Head of caudate nucleus (tissue), 42 donors: ENCODE measurements around the gene ADAMTSL4.
"Not testable (repeated sequence)": the region's sequence is repeated elsewhere in the genome, so short reads cannot be mapped to it uniquely, and the experiment has no call there.

ENCODE experiments used
- DNase-seq, 42 donors: peaks; one replicate each; pipeline versions ENCODE4 v3.0.0 to v3.0.0-alpha.2; 2020 to 2021; ENCODE audit warnings: mixed read lengths in 7 of 42
- intact Hi-C: fragments of 100-400 bp; cut with DNase I; formaldehyde crosslinking; loops from one replicate; pipeline ENCODE4 v1.15.0; 2022

Gene ADAMTSL4

DNA sequence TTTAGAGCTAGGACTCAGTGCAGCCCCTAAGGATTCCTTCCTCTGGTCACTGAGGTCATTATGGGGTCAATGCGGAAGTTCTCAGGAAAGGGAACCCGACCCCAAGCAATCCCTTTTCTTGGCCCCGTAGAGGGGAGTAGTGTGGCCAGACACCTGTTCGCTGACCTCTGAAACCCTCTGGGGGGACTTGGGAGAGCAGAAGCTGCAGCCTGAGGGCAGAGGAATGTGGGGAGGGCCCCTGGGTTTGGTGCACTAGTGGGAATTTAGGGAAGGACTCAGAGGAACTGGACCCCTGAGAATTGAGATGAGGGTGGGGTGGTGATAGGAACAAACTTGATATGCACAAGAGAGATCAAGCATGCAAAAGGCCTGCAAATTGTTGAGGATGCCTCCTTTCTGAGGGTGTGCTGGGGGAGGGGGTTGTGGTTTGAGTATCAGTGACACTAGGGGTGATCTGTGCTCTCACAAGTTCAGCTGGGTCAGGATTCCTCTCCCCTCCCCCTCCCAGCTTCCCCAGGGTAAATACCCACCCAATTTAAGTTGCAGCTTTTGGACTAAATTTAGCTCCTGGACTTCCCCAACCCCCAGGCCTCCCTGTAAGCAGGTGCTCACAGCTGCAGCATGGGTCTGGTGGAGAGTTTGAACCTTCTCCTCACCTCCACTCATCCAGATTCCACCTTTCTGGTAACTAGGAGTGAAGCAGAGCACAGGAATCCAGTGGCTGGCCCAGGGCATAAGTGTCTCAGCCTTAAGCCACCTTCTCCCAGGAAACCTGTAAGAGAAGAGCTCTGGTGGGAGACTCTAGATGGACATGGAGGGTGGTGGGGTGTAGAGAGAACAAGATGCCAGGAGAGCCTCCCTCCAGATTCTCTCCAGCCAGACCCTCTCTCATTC, 13.5 kb downstream of the ADAMTSL4 start:
- DNase-seq = peak in 1 of 42 donors; percentile 28
- intact Hi-C loops = loop anchor here (5.0 kb wide), 1 partner anchor 65 kb away; the partner anchor contains the start of gene ENSA

DNA sequence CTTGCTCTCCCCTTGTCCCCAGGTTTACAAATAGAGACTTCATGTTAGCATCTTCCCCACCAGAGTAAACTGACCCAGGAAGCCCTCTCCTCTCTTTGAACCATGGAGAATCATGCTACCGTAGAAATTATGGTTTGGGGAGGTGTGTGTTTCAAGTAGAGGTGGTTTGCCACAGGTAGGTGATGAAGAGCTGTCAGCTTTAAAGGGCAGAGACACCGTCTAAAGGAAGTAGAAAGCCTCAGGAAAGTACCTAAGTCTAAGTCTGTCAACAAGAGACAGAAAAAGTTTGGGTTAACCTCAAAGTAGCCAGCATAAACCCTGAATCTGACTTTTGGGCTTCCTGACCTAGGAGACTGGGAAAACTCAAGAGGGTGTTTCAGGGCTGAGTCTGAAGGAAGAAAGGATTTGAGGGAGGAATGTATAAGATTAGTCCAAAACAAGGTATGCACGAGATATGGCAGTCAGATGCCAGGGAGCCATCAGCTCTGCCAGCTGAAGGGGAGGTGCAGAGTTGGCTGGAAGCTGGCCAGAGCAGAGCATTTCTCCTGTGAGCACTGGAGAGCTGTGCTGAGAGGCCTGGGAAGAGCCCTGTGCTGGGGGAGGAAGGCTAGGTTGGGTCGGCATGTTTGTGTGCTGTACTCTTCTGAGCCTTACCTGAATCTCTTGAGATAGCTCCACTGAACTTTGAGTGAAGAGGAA, 14.3 kb downstream of the ADAMTSL4 start:
- intact Hi-C loops = loop anchor here (5.0 kb wide), 1 partner anchor 64 kb away; the partner anchor contains the start of gene ENSA

DNA sequence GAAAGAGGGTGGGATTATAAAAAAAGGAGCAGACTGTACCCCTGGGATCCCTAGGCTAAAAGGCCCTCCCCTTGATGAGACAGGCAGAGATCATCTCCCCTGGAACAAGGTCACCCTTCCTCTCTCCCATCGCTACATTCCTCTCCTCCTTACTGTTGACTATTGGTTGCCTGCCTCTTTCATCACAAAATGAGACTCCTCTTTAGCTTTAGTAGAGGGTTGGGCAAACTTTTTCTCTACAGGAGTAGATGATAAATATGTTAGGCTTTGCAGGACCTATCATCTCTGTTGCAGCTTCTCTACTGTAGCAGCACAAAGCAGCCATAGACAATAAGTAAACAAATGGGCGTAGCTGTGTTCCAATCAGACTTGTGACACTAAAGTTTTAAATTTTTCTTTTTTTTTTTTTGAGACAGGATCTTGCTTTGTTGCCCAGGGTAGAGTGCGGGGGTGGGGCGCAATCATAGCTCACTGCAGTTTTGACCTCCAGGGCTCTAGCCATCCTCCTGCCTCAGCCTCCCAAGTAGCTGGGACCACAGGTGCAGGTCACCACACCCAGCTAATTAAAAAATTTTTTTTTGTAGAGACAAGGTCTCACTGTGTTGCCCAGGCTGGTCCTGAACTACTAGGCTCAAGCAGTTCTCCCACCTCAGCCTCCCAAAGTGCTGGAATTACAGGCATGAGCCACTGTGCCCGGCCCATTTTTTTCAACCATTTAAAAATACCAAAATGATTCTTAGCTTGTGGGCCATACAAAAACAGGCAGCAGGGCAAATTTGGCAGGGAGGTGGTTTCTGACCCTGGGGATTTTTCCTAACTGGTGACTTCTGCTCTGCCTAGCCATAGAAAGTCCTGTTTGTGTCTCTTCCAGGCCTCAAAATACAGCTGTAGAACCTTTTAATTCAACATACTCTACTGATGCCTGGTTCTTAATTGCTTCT, 15.1 kb downstream of the ADAMTSL4 start:
- no peak for DNase-seq
- intact Hi-C loops = loop anchor here (5.0 kb wide), 1 partner anchor 63 kb away; the partner anchor contains the start of gene ENSA

More for the DNA sequence above, 14.3 kb downstream of the ADAMTSL4 start:
- no peak for DNase-seq

DNA sequence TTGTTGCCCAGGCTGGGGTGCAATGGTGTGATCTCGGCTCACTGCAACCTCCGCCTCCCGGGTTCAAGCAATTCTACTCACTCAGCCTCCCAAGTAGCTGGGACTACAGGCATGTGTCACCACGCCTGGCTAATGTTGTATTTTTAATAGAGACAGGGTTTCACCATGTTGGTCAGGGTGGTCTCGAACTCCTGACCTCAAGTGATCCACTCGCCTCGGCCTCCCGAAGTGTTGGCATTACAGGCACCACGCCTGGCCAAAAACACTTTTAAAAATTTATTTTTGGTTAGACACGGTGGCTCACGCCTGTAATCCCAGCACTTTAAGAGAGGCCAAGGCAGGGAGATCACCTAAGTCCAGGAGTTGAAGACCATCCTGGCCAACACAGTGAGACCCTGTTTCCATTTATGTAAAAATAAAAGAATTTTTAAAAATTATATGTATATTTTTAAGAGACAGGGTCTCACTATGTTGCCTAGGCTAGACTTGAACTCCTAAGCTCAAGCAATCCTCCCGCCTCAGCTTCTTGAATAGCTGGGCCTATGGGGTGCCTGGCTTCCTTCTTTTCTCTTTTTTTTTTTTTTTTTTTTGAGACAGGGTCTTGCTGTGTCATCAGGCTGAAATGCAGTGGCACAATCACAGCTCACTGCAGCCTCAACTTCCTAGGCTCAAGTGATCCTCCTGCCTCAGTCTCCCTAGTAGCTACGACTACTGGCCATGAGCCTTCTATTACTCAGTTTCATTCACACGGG, 16.2 kb downstream of the ADAMTSL4 start:
- intact Hi-C loops, DNase-seq: not testable (repeated sequence)

DNA sequence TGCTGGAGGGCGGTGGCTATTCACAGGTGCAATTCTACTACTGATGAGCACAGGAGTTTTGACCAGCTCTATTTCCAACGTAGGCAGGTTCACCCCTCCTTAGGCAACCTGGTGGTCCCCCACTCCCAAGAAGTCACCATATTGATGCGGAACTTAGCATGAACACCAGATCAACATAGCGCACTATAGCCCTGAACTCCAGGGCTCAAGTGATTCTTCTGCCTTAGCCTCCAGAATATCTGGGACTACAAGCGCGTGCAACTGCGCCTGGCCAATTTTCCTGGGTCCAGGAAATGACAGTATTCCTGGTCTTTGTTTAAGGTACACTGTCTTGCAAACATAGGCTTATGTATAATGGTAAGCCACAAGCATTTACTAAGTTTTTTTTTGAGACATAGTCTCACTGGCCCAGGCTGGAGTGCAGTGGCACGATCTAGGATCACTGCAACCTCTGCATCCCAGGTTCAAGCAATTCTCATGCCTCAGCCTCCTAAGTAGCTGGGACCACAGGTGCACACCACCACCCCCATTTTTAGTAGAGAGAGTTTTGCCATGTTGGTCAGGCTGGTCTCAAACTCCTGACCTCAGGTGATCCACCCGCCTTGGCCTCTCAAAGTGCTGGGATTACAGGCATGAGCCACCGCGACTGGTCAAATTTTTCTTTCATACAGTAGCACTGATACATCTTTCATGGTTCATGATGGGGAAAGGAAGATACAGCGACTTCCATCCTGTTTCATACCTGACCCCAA, 17.6 kb downstream of the ADAMTSL4 start:
- no peak for DNase-seq
- intact Hi-C loops = no loop called here

DNA sequence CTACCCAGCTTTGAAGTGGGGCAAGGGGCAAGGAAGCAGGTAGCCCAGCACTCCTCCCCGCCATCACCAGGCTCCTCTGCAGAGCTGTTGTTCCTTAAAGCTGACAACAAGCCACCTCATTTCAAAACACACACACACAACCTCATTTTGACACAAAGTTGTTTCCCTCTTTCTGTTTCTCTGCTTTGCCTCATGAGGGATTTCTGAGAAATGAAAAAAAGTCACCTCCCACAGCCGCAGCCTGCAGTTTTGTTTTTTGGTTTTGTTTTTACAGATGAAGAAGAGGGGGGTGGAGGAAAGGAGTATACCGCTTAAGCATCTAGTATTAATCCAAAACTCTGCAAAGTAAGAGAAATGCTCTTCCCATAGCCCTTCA, 18.1 kb downstream of the ADAMTSL4 start:
- intact Hi-C loops = no loop called here

DNA sequence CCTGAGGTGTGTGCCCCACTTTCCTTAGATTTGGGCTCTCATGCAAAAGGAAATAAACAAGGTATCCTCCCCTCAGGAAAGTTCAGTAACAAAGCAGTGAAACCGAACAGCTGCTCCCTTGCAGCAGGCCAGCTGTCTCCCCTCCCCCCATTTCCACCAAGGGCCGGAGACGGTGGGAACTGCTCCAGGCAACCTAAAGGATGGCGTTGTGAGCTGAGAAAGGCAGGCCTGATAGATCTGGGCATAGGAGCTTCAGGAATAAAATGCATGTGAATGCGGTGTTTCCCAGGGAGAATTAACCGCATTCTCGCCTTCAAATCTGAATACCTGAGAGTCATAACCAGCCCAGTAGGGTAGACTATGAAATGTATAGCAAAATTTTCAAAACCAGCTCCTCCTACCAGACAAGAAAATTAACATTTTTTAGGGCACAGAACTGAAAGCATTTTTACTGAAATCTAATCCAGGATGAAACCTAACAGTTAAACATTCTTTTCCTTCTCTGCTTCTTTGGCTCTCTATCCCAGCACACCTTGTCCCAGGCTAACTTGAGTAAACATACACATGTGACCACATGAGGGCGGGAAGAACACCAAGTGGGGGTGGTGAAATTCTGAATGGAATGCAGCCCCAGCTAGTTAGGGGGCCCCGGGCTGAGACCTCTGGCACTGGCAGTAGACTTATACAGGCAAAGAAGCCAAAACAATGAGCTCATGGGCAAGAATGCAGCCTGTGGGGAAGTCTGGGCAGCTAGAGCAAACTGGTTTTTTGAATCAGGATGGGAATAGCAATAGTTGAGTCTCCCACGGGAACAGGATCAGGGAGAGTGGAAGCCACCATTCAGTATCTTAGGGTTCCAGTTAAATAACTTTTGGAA, 18.7 kb downstream of the ADAMTSL4 start:
- DNase-seq = peak in 31 of 42 donors; percentile 25 to 80 (median 48)
- intact Hi-C loops = no loop called here

More for the DNA sequence above, 18.1 kb downstream of the ADAMTSL4 start:
- DNase-seq = no peak

DNA sequence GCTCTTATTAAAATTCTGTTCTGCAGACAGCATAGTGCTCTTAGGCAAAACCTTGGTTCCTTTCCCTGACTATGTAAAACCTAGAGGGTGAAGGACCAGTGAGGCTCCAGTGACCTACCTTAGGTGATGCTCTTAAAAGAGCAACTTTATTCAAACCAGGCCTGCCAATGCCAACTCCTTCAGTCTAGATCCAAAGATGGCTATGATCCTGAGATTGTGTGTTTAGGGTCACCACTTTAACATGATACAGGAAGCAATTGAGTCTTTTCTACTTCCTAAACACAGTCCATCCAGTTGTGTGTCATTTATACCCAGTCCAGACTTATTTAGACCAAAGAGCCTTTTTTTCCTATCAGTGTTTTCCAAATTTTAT, 19.4 kb downstream of the ADAMTSL4 start:
- intact Hi-C loops = no loop called here
- no peak for DNase-seq

DNA sequence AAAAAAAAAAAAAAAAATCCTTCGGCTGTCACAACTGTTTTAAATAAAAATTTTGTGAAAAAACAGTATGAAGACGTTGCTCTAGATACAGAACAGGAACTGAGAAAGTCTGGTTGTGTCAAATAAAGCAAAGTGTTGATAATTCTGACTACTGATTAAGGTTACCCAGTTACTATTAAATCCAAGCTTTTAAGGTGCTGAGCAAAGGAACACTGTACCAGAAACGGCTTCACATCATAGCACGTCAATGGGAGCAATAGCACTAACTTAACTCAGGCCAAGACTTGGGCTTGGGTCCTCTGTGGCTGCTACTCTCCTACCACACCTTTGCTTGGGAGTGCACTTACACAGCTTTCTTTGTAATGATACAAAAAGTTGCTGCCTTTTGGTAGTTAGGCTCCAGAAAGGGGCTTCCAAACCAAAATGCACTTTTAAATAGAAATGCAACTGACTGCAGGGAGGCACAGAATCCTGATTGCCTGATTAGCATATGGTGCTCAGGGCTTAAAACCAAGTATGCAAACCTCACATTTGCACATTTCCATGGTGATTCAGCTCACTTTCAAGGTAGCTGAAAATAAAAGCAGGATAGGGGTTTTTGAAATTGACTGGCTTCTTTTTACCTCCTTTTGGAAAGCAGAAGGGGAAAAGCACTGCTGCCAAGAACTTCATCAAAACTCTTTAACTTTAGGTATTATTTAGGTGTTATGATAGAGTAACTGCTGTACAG, 23.9 kb downstream of the ADAMTSL4 start:
- intact Hi-C loops = no loop called here
- no peak for DNase-seq

DNA sequence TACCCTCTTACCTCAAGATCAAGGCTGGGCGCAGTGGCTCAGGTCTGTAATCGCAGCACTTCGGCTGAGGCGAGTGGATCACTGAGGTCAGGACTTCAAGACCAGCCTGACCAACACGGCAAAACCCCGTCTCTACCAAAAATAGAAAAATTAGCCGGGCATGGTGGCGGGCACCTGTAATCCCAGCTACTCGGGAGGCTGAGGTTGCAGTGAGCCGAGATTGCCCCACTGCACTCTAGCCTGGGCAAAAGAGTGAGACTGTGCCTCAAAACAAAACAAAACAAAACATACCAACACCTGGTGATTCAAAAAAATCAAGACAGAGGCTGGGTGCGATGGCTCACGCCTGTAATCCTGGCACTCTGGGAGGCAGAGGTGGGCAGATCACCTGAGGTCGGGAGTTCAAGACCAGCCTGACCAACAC, 24.5 kb downstream of the ADAMTSL4 start:
- intact Hi-C loops, DNase-seq: not testable (repeated sequence)

DNA sequence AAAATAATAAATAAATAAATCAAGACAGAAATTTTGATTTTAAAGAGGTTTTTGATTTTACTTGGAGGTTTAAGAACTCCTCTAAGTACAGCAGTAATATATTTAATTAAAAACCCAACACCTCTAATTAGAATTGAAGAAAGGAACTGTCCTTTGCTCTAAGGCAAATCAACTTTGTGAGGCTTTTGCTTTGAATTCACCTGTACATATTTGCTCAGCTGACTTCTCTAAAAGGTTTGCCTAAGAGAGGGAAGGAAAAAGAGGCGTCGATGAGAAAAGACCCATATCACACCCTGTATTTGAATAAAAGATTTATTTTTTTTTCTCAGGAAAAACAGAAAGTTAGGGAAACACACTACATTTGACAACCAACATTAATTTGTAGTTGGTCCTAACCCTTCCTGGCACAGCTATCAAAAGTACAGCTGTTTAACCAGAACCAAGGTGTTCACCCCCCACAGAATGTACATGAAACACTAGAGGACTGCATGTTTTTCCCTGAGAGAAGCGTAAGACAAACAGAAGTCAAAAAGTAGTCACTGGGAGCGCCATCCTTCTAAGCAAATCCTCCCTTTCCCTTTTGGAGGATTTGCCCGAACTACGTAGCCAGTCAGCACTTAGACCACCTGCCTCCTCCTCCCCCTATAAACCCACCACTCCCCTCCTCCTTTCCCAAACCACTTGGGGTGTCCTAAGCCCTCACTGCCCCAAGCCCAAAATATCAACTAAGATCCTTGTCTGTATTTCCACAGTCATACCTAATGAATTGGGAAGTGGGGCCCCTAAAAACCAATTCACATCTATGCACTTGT, 25.3 kb downstream of the ADAMTSL4 start:
- intact Hi-C loops = loop anchor here (5.0 kb wide), 1 partner anchor 53 kb away; the partner anchor contains the start of gene ENSA

DNA sequence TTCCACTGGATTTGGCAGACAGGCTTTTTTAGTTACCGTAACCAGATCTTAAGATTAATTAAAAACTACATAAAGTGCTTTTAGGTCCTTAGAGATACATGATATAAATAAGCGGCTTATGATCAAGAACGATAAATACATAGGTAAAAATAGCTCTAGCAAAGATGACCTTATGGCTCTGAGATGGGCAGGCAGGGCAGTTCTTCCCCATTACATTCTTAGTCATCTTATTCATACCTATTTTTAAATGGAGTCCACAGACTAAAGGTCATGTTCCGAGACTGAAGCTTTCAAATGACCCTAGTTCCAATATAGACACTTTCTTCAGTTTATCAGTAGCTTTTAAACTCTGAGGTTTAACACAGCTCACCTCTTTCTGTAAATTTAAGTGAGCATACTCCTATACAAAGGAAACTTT, 25.9 kb downstream of the ADAMTSL4 start:
- intact Hi-C loops = loop anchor here (5.0 kb wide), 1 partner anchor 52 kb away; the partner anchor contains the start of gene ENSA

More for the DNA sequence above, 25.3 kb downstream of the ADAMTSL4 start:
- no peak for DNase-seq

DNA sequence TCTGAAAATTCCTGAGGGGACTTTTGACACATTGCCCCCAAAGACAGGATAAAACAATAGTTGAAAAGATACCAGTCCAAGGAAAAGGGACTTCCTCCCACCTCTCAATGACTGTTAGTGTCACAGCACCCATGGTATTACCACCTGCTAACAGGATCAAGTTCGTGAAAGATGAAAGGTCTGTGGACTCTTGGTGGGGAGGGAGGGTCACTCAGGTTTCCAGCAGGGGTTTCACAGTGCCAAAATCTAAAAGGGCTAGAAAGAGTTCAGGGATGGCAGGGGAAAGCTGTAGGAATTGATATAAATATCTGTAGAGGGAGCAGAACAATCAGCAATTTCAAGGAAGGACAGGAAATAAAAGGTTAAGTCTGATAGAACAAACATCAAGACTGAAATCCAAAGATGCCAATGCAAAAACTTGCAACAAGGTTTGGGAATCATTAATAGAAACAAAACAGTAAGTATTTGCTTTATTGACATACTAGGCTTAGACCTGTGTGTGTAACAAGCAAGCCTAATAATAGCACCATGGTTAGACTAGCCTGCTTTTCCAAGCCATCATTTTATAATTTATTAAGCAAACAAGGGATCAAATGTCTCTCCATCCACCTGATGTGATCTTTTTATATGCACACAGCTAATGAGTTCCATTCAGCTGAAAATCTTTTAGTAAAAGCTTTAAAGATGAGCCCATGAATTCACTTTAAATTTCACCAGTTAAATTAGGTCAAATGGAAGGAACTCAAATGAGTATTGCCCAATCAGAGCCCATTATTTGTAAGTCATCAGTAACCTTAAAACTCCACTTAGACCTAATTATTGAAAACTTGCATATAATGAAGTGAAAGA, 26.5 kb downstream of the ADAMTSL4 start:
- intact Hi-C loops = loop anchor here (5.0 kb wide), 1 partner anchor 52 kb away; the partner anchor contains the start of gene ENSA
- DNase-seq = no peak

More for the DNA sequence above, 25.9 kb downstream of the ADAMTSL4 start:
- DNase-seq = no peak

DNA sequence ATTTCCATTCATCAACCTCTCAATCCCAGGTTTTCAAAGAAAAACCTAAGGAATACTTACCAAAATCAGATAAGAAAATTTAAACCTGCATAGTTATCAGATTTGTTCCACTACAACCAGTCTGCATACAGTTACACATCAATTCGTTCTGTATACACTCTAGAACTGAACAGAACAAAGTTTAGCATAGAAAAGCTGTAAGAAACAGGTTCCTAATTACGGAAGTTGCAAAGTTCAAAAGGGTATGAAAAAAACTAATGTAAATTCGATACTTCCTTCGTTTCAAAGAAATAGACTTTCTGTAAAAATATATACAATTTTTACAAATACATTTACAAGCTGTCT, 27.1 kb downstream of the ADAMTSL4 start:
- no peak for DNase-seq
- intact Hi-C loops = loop anchor here (5.0 kb wide), 1 partner anchor 51 kb away; the partner anchor contains the start of gene ENSA
